HFFc6 (cell line): Measurements from ENCODE around the gene NGLY1. TPM values are rescaled to one million over a fixed set of nuclear protein-coding genes. Genes with fewer than 3 reads are reported as not detected.

Experiments used
- DNase-seq: peaks from one replicate; pipeline ENCODE4 v3.0.0-alpha.2; 2018
- H3K27ac Mint-ChIP-seq: 2 replicates; pipeline ENCODE4 v1.8.0; 2020; ENCODE audit warnings: mild to moderate bottlenecking, mixed read lengths
- H3K27me3 Mint-ChIP-seq: 2 replicates; pipeline ENCODE4 v1.8.0; 2021; ENCODE audit warnings: mild to moderate bottlenecking, moderate library complexity, mixed read lengths; ENCODE audit not compliant: insufficient read depth
- H3K36me3 Mint-ChIP-seq: 2 replicates; pipeline ENCODE4 v1.8.0; 2021; ENCODE audit warnings: low read depth, mixed read lengths
- H3K4me1 Mint-ChIP-seq: 2 replicates; pipeline ENCODE4 v1.8.0; 2020; ENCODE audit warnings: low read depth, mixed read lengths
- H3K4me3 Mint-ChIP-seq: 2 replicates; pipeline ENCODE4 v1.8.0; 2020; ENCODE audit warnings: mild to moderate bottlenecking, moderate library complexity, mixed read lengths
- H3K9me3 Mint-ChIP-seq: 2 replicates; pipeline ENCODE4 v1.8.0; 2020; ENCODE audit warnings: mild to moderate bottlenecking, mixed read lengths
- CTCF ChIP-seq: fragments of 200-600 bp; sonication (generic); IDR thresholded peaks from 2 replicates; pipeline ENCODE4 v1.5.0; 2021; ENCODE audit warnings: antibody characterized with exemption, mild to moderate bottlenecking
- total RNA-seq, 6 experiments: library from RNA; stranded (reverse); fragmentation: NEBNext Ultra II Directional; extraction: Animal tissue kit (Norgen Biotek cat#: 25700); gene quantifications; 2 replicates in 1 of 6; 3 replicates in 5 of 6; pipeline ENCODE4 v1.2.3, GENCODE V29; 2021

Gene NGLY1
- total RNA-seq, 6 experiments from 2014 or later = 21.7 to 27.6 (median 24.3) TPM

GRCh38 chr3:25697553-25697952 lies 85.7 kb downstream of the NGLY1 start:
- no peaks in the 10 kb centered on the region for H3K9me3 Mint-ChIP-seq
- no peak overlapping the region for H3K4me3 Mint-ChIP-seq
- no peak for TF ChIP-seq CTCF
- H3K4me1 Mint-ChIP-seq = no peaks in the 10 kb centered on the region
- no peak for DNase-seq
- H3K36me3 Mint-ChIP-seq = no peaks in the 10 kb centered on the region
- peaks cover 4% of the 10 kb centered on the region for H3K27me3 Mint-ChIP-seq
- no peak overlapping the region for H3K27ac Mint-ChIP-seq

GRCh38 chr3:25695731-25696420 lies 87.4 kb downstream of the NGLY1 start:
- Mint-ChIP-seq H3K36me3 (no peaks in the 10 kb centered on the region), H3K27ac (no peak overlapping the region), H3K4me1 (no peaks in the 10 kb centered on the region), H3K27me3 (peaks cover 4% of the 10 kb centered on the region; the same call in 1 of the 2 replicates), H3K9me3 (no peaks in the 10 kb centered on the region), H3K4me3 (no peak overlapping the region)
- no peak for TF ChIP-seq CTCF
- no peak for DNase-seq

GRCh38 chr3:25693238-25693637 lies 90.0 kb downstream of the NGLY1 start:
- Mint-ChIP-seq H3K4me3 (no peak overlapping the region), H3K36me3 (no peaks in the 10 kb centered on the region), H3K27me3 (peaks cover 7% of the 10 kb centered on the region; the same call in 1 of the 2 replicates), H3K4me1 (peaks cover 6% of the 10 kb centered on the region), H3K9me3 (no peaks in the 10 kb centered on the region), H3K27ac (no peak overlapping the region)
- no peak for DNase-seq
- no peak for TF ChIP-seq CTCF

- peaks cover 10% of the 10 kb centered on the region; the same call in 1 of the 2 replicates for H3K27me3 Mint-ChIP-seq
- peaks cover 7% of the 10 kb centered on the region for H3K4me1 Mint-ChIP-seq
- TF ChIP-seq CTCF = no peak
Observed at GRCh38 chr3:25692341-25692740, 90.9 kb downstream of the NGLY1 start.

GRCh38 chr3:25690768-25691533 lies 92.3 kb downstream of the NGLY1 start:
- Mint-ChIP-seq H3K4me1 (peaks cover 7% of the 10 kb centered on the region), H3K9me3 (no peaks in the 10 kb centered on the region), H3K27me3 (peaks cover 10% of the 10 kb centered on the region; the same call in 1 of the 2 replicates), H3K36me3 (no peaks in the 10 kb centered on the region), H3K4me3 (no peak overlapping the region), H3K27ac (no peak overlapping the region)
- TF ChIP-seq CTCF = no peak
- no peak for DNase-seq

More at GRCh38 chr3:25692341-25692740, 90.9 kb downstream of the NGLY1 start:
- no peaks in the 10 kb centered on the region for H3K9me3 Mint-ChIP-seq
- H3K4me3 Mint-ChIP-seq = no peak overlapping the region
- DNase-seq = no peak
- no peak overlapping the region for H3K27ac Mint-ChIP-seq
- no peaks in the 10 kb centered on the region for H3K36me3 Mint-ChIP-seq
